ENCODE data around the gene UBE2D2. TPM values are rescaled to one million over a fixed set of nuclear protein-coding genes. Genes with fewer than 3 reads are reported as not detected.

Gene UBE2D2
- total and polyA plus RNA-seq, 2 of the 4 experiments (the other 2 are of a cell fraction), result 26.9 to 35.7 TPM

- no peak overlapping the region for H2AFZ ChIP-seq (replicated peaks; ENCODE audit: low read length, poor library complexity)
- no peak overlapping the region for H3K4me3 ChIP-seq (ENCODE audit: insufficient read depth, low read depth, low read length)
- ChIA-PET CTCF (no interaction called here), POLR2A (ENCODE audit: unreplicated experiment) (no interaction called here)
- H3K36me3 ChIP-seq (ENCODE audit: control insufficient read depth, insufficient read depth, low read length), result no peaks in the 10 kb centered on the region
- peaks cover 0 to 4% of the 10 kb centered on the region in 2 experiments; a peak in 2 of 4 replicates for H3K79me1 ChIP-seq (ENCODE audit: low read depth in 1 of 2, low read length in 2 of 2)
- peaks cover 5% of the 10 kb centered on the region for H3K9me1 ChIP-seq (ENCODE audit: insufficient read depth, low read length)
- no peak overlapping the region for H3K4me2 ChIP-seq (ENCODE audit: low read depth, low read length)
- no CpG with 5 or more reads among the region's 7 CpGs for WGBS, 2 experiments (ENCODE audit: extremely low coverage in 2 of 2, insufficient read length in 1 of 2)
- H4K8ac ChIP-seq (ENCODE audit: low read depth in 2 of 2, low read length in 2 of 2), result no peak overlapping the region
- H4K20me1 ChIP-seq (ENCODE audit: insufficient read depth, low read length), result no peaks in the 10 kb centered on the region
- no peak overlapping the region for H3K56ac ChIP-seq (ENCODE audit: extremely low read depth, insufficient read depth, low read length)
- H3K9ac ChIP-seq (ENCODE audit: low read depth, low read length), result no peak overlapping the region
- H2BK120ac ChIP-seq (ENCODE audit: low read depth, low read length), result no peak overlapping the region
- no peak overlapping the region for H2BK15ac ChIP-seq (ENCODE audit: low read depth, low read length)
- DNase-seq (no peak), ATAC-seq (ENCODE audit: low read depth) (no peak)
- dilution Hi-C loops (cut with HindIII; ENCODE audit: low sequenced_read_pairs, unreplicated experiment), result loop anchor here (25.0 kb wide), 1 partner anchor 120 kb away; no protein-coding TSS in a partner anchor
- no peak overlapping the region for H3K27ac ChIP-seq (ENCODE audit: insufficient read depth, low read length)
- H2AK9ac ChIP-seq (replicated peaks; ENCODE audit: low read depth, low read length, poor library complexity), result no peak overlapping the region
- no peak overlapping the region for H3K14ac ChIP-seq (replicated peaks; ENCODE audit: low read depth, low read length)
- no peak overlapping the region for H3K4ac ChIP-seq (ENCODE audit: low read depth, low read length)
- no peak overlapping the region for H4K5ac ChIP-seq (ENCODE audit: low read depth, low read length)
- H4K91ac ChIP-seq (ENCODE audit: insufficient read depth, low read depth, low read length), result no peak overlapping the region
- H2AK5ac ChIP-seq (ENCODE audit: low read depth, low read length), result no peak overlapping the region
- BruUV-seq (replicated peaks), result no TSS peak
- peaks cover 10% of the 10 kb centered on the region for H3K4me1 ChIP-seq (ENCODE audit: control insufficient read depth, insufficient read depth, low read length)
- H3K27me3 ChIP-seq (ENCODE audit: control insufficient read depth, insufficient read depth, low read length), result peaks cover 4% of the 10 kb centered on the region; the same call in 1 of the 2 replicates
- no peak overlapping the region for H3K18ac ChIP-seq (ENCODE audit: low read depth, low read length)
- H3K23ac ChIP-seq (ENCODE audit: low read depth, low read length), result no peak overlapping the region
- no peak overlapping the region for H2BK5ac ChIP-seq (ENCODE audit: low read depth, low read length, poor library complexity, severe bottlenecking)
- H3K9me3 ChIP-seq (ENCODE audit: control insufficient read depth, insufficient read depth, low read length), result no peaks in the 10 kb centered on the region
- in situ Hi-C loops (cut with MboI; ENCODE audit: low sequenced_read_pairs), result loop anchor here (25.0 kb wide), 1 partner anchor 470 kb away; the partner anchor contains the start of gene PURA
- no peak overlapping the region for H2BK20ac ChIP-seq (ENCODE audit: low read depth, low read length)
- intact Hi-C loops (cut with micrococcal nuclease), result no loop called here
- no peak for TF ChIP-seq MAZ (IDR thresholded peaks at IDR 0.05; ENCODE audit: borderline replicate concordance, low read depth, low read length)
- no peak for TF ChIP-seq CTCF (conservative IDR thresholded peaks at IDR 0.05; ENCODE audit: low read depth, low read length)
- TF ChIP-seq CHD1 (IDR thresholded peaks at IDR 0.05; ENCODE audit: low read depth, low read length), result no peak
- no peak for TF ChIP-seq MAFK (IDR thresholded peaks at IDR 0.05; ENCODE audit: low read depth, low read length)
- TF ChIP-seq POLR2A (IDR thresholded peaks at IDR 0.05; ENCODE audit: low read depth, low read length), result no peak
- no peak for TF ChIP-seq FOS (IDR thresholded peaks at IDR 0.05; ENCODE audit: low read depth, low read length)
- TF ChIP-seq RCOR1 (IDR thresholded peaks at IDR 0.05; ENCODE audit: insufficient replicate concordance, low read length), result no peak
- TF ChIP-seq RFX5 (IDR thresholded peaks at IDR 0.05; ENCODE audit: low read depth, low read length), result no peak
- no peak for TF ChIP-seq USF2 (IDR thresholded peaks at IDR 0.05; ENCODE audit: low read depth, low read length)
- TF ChIP-seq CEBPB (IDR thresholded peaks at IDR 0.05; ENCODE audit: low read depth, low read length), result no peak
- TF ChIP-seq ELK1 (IDR thresholded peaks at IDR 0.05; ENCODE audit: borderline replicate concordance, low read depth, low read length), result no peak
- TF ChIP-seq MXI1 (IDR thresholded peaks at IDR 0.05; ENCODE audit: borderline replicate concordance, low read depth, low read length), result no peak
Measured at GRCh38 chr5:139642213-139642612, 81.1 kb downstream of the UBE2D2 start.
